Stimulated activated naive B cell treated with anti-CD40 and anti-IgM and Interleukin-4, amounts not matched to agents 10 μg/mL and 1 μg/mL and 100 μg/mL, for 72 hours (primary cell): ENCODE results near the gene TAC3.
"Not testable (repeated sequence)": the region's sequence is repeated elsewhere in the genome, so short reads cannot be mapped to it uniquely, and the experiment has no call there.

Source experiments
- ATAC-seq, 2 donors: fragments of 150-1000 bp; cut with Tn5 transposase; replicated peaks; 2 replicates each; pipeline ENCODE4 v1.10.0; 2021; ENCODE audit warnings: moderate library complexity in 1 of 2
- DNase-seq: peaks from one replicate; pipeline ENCODE4 v3.0.0; 2021
- H3K27ac Mint-ChIP-seq: one replicate; pipeline ENCODE4 v1.8.0; 2022; ENCODE audit warnings: mild to moderate bottlenecking, mixed read lengths
- H3K27me3 Mint-ChIP-seq, 2 donors: one replicate each; pipeline ENCODE4 v1.8.0; 2022; ENCODE audit warnings: mixed read lengths in 2 of 2
- H3K36me3 Mint-ChIP-seq, 2 donors: one replicate each; pipeline ENCODE4 v1.8.0; 2022; ENCODE audit warnings: mixed read lengths in 2 of 2, mild to moderate bottlenecking in 1 of 2
- H3K4me1 Mint-ChIP-seq, 2 donors: one replicate each; pipeline ENCODE4 v1.8.0; 2022; ENCODE audit warnings: mixed read lengths in 2 of 2, mild to moderate bottlenecking in 1 of 2
- H3K4me3 Mint-ChIP-seq, 2 donors: one replicate each; pipeline ENCODE4 v1.8.0; 2022; ENCODE audit warnings: mild to moderate bottlenecking in 2 of 2, mixed read lengths in 2 of 2, moderate library complexity in 1 of 2
- H3K9me3 Mint-ChIP-seq, 2 donors: one replicate each; pipeline ENCODE4 v1.8.0; 2022; ENCODE audit warnings: mixed read lengths in 2 of 2, mild to moderate bottlenecking in 1 of 2

The TAC3 gene

DNA sequence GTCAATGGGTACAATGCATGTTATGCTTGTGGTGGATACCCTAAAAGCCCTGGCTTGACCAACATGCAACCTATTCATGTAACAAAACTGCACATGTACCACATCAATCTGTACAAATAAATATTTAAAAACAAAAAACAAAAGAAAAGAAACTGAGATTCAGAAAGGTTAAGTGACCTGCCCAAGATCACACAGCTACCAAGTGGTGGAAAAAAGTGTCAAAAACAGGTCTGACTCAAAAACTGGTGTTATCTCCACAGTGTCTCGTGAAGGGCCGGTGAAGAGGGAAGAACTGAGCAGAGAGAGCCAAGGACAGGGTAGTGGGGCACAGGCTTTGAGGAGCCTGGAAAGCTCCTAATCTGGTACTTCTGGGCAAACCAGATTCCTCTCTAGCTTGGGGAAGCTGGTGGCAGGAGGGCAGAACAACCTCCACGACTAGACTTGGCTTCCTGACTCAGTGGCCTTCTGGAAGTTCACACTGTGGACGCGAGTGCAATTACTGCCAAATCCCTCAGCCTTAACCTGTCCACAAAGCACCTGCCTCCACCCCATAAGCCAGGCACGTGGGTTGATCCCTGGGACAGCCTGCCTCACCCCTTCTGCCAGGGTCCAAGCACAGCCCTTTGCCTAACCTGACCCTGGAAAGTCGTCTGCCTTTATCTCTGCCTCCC, 25.5 kb downstream of the TAC3 start:
- Mint-ChIP-seq H3K27me3 (peaks cover 0 to 6% of the 10 kb centered on the region in 2 donors), H3K9me3 (no peaks in the 10 kb centered on the region), H3K4me1 (peaks cover 17 to 27% of the 10 kb centered on the region in 2 donors), H3K36me3 (peaks cover 6 to 13% of the 10 kb centered on the region in 2 donors), H3K4me3 (no peak overlapping the region), H3K27ac (no peak overlapping the region)
- DNase-seq (no peak), ATAC-seq (no peak)

DNA sequence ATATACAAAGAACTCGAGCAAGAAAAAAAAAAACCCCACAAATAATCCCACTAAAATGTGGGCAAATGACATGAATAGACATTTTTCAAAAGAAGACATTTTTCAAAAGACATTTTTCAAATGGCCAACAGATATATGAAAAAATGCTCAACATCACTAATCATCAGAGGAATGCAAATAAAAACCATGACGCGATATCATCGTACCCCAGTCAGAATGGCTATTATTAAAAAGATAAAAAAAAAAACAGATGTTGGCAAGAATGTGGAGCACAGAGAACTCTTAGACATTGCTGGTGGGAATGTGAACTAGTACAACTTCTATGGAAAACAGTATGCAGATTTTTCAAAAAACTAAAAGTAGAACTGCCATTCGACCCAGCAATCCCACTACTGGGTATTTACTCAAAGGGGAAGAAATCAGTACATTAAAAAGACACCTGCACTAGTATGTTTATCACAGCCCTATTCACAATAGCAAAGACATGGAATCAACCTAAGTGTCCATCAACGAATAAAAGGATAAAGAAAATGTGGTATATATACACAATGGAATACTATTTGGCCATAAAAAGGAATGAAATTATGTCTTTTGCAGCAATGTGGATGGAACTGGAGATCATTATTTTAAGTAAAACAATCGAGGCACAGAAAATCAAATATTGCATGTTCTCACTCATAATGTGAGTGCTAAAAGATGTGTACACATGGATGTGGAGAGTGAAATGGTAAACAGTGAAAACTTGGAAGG, 26.3 kb downstream of the TAC3 start:
- peaks cover 0 to 5% of the 10 kb centered on the region in 2 donors for H3K36me3 Mint-ChIP-seq
- no peak overlapping the region for H3K27ac Mint-ChIP-seq
- no peak for DNase-seq
- H3K9me3 Mint-ChIP-seq, result no peaks in the 10 kb centered on the region
- peaks cover 0 to 6% of the 10 kb centered on the region in 2 donors for H3K27me3 Mint-ChIP-seq
- H3K4me3 Mint-ChIP-seq, result no peak overlapping the region
- peaks cover 17 to 27% of the 10 kb centered on the region in 2 donors for H3K4me1 Mint-ChIP-seq
- ATAC-seq, result no peak

DNA sequence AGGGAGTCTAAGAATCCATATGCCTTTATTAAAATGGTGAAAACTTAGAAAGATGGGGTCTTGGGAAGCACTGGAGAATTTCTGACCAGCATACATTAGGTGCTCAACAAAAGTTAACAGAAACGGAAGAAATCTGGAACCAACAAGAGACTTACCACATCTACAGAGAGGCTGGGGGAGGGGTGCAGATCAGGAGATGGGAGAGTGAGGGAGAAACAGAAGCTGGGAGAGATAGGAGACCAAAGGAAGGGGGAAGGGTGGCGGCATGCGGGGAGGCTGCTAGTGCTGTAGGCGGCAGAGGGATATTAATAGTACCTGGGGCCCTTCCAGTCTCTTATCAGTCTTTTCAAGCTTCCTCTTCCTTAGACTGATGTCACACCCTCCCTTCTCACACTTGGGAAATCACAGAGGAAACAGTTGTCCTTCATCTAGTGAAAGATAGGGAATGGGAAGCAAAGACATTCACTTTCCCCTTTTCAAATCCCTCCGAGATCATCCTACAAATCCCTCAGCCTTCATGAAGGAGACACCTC, 28.1 kb downstream of the TAC3 start:
- Mint-ChIP-seq H3K4me1 (peaks cover 17 to 27% of the 10 kb centered on the region in 2 donors), H3K4me3 (no peak overlapping the region), H3K27ac (no peak overlapping the region), H3K36me3 (no peaks in the 10 kb centered on the region), H3K27me3 (peaks cover 0 to 6% of the 10 kb centered on the region in 2 donors), H3K9me3 (no peaks in the 10 kb centered on the region)
- DNase-seq (no peak), ATAC-seq (no peak)

DNA sequence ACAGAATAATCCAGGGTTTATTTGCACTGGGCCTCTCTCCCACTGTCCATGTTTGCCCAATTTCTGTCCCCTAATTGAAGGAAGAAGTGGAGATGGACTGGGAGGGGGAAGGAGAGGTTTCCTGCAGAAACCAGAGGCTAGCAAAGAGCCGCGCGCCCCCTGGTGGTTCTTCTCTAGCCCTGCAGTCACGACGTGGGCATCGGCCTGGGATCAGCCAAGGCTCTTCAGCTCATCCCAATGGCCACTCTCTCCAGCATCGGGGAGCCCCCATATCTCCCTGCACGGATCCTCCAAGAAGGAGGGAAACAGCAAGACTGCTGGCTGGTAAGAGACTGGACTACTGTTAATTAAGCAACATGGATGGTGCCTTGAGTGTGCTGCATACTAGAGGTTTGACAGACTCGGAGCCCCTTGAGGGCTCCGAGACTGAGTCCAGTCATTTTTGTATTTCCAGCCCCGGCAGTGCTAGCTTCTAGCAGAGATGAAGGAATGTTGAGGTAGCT, 28.7 kb downstream of the TAC3 start:
- peaks cover 0 to 6% of the 10 kb centered on the region in 2 donors for H3K27me3 Mint-ChIP-seq
- no peaks in the 10 kb centered on the region for H3K36me3 Mint-ChIP-seq
- DNase-seq, result peak; percentile 48
- H3K4me3 Mint-ChIP-seq, result peak overlapping the region; percentile 6
- peak; percentile 80 to 82 for ATAC-seq
- no peak overlapping the region for H3K27ac Mint-ChIP-seq
- peaks cover 17 to 27% of the 10 kb centered on the region in 2 donors for H3K4me1 Mint-ChIP-seq
- no peaks in the 10 kb centered on the region for H3K9me3 Mint-ChIP-seq

DNA sequence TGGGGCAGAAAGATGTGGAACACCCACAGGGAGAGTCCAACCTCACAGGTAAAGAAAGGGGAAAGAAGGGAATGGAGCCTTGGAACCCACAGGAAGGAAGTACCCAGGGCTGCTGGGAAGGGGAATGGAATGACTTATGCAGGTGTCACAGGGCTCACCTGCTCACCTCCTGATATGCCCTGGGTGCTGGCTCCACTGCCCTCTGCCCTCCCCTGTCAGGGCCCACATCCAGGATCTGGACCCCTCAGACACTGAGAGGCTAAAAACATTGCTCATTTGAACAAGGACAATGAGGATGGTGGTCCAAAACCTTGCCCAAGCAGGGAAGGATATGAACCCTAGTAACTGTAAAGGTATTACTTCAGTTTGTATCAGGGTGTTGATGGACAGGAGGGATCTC, 29.3 kb downstream of the TAC3 start:
- ATAC-seq, result no peak
- H3K36me3 Mint-ChIP-seq, result no peaks in the 10 kb centered on the region
- peak overlapping the region; percentile 6 for H3K4me3 Mint-ChIP-seq
- no peaks in the 10 kb centered on the region for H3K9me3 Mint-ChIP-seq
- H3K27me3 Mint-ChIP-seq, result peaks cover 0 to 6% of the 10 kb centered on the region in 2 donors
- no peak for DNase-seq
- peaks cover 17 to 27% of the 10 kb centered on the region in 2 donors for H3K4me1 Mint-ChIP-seq
- no peak overlapping the region for H3K27ac Mint-ChIP-seq

DNA sequence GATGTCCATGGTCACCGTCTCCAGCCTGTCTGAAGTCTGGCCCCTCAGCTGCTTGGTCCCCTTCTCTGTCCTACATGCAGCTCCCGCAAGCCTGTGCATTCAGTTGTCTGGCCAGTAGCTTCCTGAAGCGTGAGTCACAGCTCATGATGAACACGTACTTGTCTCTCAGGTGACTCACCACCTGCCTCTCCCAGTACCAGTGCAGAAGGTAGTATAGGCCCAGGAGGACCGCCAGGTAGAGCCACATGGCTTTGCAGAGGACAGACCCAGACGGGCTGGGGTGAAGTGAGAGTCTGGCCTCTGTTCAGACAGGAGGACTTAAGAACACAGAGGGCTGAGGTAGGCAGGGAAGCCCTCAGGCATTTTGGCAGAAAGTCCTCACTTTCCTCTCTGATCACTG, 30.6 kb downstream of the TAC3 start:
- H3K9me3 Mint-ChIP-seq, H3K36me3 Mint-ChIP-seq, DNase-seq, H3K27me3 Mint-ChIP-seq, H3K4me3 Mint-ChIP-seq, ATAC-seq: not testable (repeated sequence)
- Mint-ChIP-seq H3K4me1 (peaks cover 9 to 16% of the 10 kb centered on the region in 2 donors), H3K27ac (peak overlapping the region; percentile 4)

DNA sequence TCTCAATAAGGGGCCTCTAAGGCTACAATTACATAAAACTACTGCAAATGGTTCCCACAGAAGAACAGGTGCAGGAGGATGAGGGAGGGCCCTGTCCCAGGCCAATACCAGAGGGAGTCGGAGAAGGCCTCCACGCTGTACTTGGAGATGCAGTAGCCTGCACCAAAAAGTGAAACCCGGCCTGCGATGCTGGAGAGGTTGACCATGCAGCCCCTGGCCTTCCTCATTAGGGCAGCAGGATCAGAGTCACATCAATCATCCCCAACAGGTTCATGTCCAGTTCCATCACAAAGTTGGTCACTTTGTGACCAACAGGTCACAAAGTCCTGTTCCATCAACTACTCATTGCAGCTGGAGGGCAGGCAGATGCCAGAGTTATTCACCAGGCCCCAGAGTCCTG, 32.9 kb downstream of the TAC3 start:
- no peak for ATAC-seq
- Mint-ChIP-seq H3K27ac (no peak overlapping the region), H3K4me3 (no peak overlapping the region), H3K4me1 (peaks cover 9 to 13% of the 10 kb centered on the region in 2 donors), H3K36me3 (no peaks in the 10 kb centered on the region), H3K9me3 (no peaks in the 10 kb centered on the region), H3K27me3 (peaks cover 0 to 5% of the 10 kb centered on the region in 2 donors)
- DNase-seq, result no peak

DNA sequence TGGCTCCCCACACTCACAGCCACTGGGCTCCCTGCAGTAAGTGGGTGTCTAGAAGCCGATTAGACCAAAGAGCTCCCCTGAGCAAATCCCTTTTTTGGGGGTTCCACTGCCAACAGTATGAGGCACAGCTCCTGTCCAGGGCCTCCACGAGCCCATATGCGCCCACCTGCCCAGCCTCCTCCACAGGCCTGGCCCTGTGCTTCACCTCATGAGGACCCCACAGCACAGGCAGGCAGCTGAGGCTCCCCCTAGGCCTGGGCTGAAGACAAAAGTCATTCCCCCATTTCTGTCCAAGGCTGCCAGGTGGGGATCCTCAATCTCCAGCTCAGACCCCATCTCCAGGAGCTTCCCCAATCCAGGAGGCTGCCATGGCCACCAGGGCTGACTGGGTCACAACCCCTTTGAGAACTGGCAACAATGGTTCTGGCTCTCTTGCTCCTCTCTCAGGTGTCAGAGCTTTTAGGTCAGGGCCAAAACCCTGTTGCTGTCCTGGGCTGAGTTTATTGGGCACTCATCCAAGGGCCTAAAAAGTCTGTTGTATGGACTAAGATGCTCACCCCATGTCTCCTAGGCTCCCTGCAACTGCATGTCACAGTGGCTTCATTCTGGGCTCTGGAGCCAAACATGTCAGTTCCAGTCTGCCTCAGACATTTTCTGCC, 33.6 kb downstream of the TAC3 start:
- H3K4me3 Mint-ChIP-seq, H3K36me3 Mint-ChIP-seq, H3K4me1 Mint-ChIP-seq, H3K9me3 Mint-ChIP-seq, ATAC-seq, DNase-seq, H3K27ac Mint-ChIP-seq, H3K27me3 Mint-ChIP-seq: not testable (repeated sequence)

DNA sequence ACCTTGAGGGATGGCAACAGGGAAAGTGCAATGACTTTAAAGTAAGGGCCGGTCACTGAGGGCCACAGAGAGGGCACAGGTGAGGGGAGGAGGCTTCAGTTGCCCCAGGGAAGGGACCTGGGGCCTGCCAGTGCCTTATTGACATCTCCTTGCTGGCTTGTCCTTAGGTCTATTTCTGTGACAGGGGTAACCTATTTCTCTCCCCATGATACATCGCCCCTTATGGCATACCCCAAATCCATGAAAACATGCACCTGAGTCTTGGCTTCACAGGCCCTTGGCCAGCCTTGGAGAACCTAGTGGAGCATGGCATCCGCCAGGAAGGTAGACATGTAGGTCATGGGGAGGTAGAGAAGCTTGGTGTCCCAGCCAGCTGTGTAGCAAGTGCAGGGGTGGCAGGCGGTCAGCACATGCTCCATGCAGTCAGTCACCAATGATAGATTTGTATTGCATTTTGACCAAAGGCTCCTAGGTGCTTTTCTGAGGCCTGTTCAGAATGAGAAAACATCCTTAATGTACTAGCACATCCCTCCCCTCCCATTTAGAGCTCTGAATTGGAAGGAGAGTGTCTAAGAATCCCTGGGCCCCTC, 35.3 kb downstream of the TAC3 start:
- Mint-ChIP-seq H3K4me1 (no peaks in the 10 kb centered on the region), H3K36me3 (no peaks in the 10 kb centered on the region), H3K27ac (no peak overlapping the region), H3K4me3 (no peak overlapping the region), H3K27me3 (no peaks in the 10 kb centered on the region), H3K9me3 (peaks cover 0 to 2% of the 10 kb centered on the region in 2 donors)
- ATAC-seq, result no peak
- no peak for DNase-seq

DNA sequence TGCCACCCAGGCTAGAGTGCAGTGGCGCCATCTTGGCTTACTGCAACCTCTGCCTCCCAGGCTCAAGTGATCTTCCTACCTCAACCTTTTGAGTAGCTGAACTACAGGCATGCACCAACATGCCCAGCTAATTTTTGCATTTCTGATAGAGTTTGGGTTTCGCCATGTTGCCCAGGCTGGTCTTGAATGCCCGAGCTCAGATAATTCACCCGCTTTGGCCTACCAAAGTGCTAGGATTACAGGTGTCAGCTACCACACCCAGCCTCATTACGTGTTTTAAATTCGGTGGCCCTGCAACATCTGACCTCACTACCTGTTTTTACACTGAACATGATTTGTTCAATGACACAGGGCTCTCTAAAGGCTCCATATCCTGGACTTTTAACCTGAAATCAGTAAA, 36.1 kb downstream of the TAC3 start:
- H3K9me3 Mint-ChIP-seq, result peaks cover 0 to 2% of the 10 kb centered on the region in 2 donors
- ATAC-seq, result no peak
- no peaks in the 10 kb centered on the region for H3K36me3 Mint-ChIP-seq
- no peak overlapping the region for H3K4me3 Mint-ChIP-seq
- no peaks in the 10 kb centered on the region for H3K27me3 Mint-ChIP-seq
- no peak for DNase-seq
- H3K27ac Mint-ChIP-seq, result no peak overlapping the region
- H3K4me1 Mint-ChIP-seq, result no peaks in the 10 kb centered on the region

DNA sequence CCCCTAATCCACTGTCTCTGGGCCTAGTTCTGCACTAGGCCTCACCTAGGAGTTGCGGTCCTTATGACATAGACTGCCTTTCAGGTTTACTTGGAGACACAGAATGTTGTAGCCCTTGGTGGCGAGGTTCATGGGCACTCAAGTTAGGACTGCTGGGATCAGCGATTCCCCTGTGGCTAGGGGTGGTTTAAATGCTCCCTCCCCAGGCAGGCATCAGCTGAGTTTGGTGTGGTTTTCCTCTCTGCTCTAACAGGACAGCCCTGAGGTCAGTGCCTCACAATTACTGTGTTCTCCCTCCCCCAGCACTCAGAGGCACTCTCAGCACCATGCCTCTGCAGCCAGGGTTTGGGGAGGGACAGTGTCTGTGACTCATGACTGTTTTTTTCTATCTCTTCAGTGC, 36.7 kb downstream of the TAC3 start:
- Mint-ChIP-seq H3K36me3 (no peaks in the 10 kb centered on the region), H3K4me3 (no peak overlapping the region), H3K9me3 (peaks cover 0 to 2% of the 10 kb centered on the region in 2 donors), H3K4me1 (no peaks in the 10 kb centered on the region), H3K27ac (no peak overlapping the region), H3K27me3 (no peaks in the 10 kb centered on the region)
- DNase-seq (no peak), ATAC-seq (no peak)

DNA sequence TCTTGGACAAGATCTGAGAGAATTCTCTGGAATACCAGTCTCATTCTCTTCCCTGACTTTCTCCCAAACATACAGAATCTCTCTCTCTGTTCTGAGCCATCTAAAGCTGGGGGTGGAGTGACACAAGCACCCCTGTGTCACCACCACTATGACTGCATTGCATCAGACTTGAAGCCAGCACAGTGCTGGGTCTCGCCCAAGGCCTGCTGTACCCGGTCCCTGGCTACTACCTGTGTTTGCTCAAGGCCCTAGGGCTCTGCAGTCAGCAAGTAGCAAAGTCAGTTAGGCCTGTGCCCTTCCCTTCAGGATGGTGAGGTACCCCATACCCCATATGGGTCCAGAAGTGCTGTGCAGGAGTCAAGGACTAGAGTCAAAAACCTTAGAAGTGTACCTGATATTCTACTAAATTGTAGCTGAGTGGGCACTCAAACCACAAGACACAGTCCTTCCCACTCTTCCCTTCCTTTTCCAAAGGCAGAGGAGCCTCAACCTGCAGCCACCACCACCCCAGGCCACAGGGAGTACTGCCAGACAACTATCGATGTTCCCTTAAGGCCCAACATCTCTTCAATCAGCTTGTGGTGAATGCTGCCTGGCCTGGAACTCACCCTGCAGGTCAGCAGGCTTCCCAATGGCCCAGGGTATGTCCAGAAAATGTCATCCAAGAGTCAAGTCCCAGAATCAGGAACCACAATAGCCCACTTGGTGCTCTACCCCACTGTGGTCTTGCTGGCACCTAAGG, 37.8 kb downstream of the TAC3 start:
- Mint-ChIP-seq H3K4me3 (no peak overlapping the region), H3K27ac (peak overlapping the region; percentile 14), H3K9me3 (peaks cover 0 to 2% of the 10 kb centered on the region in 2 donors), H3K27me3 (no peaks in the 10 kb centered on the region), H3K4me1 (no peaks in the 10 kb centered on the region), H3K36me3 (no peaks in the 10 kb centered on the region)
- ATAC-seq (no peak), DNase-seq (no peak)

DNA sequence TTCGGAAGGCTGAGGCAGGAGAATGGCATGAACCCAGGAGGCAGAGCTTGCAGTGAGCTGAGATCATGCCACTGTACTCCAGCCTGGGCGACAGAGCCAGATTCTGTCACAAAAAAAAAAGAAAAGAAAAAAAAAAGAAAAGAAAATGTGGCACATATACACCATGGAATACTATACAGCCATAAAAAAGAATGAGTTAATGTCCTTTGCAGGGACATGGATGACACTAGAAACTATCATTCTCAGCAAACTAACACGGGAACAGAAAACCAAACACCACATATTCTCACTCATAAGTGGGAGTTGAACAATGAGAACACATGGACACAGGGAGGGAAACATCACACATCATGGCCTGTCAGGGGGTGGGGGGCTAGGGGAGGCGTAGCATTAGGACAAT, 39.0 kb downstream of the TAC3 start:
- H3K4me3 Mint-ChIP-seq, H3K27me3 Mint-ChIP-seq, H3K4me1 Mint-ChIP-seq, H3K27ac Mint-ChIP-seq, H3K9me3 Mint-ChIP-seq, ATAC-seq, H3K36me3 Mint-ChIP-seq, DNase-seq: not testable (repeated sequence)
